Chondrocyte (in vitro differentiated cells): Measurements from ENCODE around the gene PRR12. TPM values are rescaled to one million over a fixed set of nuclear protein-coding genes. Genes with fewer than 3 reads are reported as not detected.
A peak's percentile ranks its signal among the peaks of the same experiment; 100 is the strongest.

ENCODE experiments used
- DNase-seq: peaks from one replicate; pipeline ENCODE4 v3.0.0; 2021; ENCODE audit warnings: mixed read lengths, low spot score
- H3K27ac Mint-ChIP-seq: one replicate; pipeline ENCODE4 v1.8.0; 2021; ENCODE audit warnings: mild to moderate bottlenecking, moderate library complexity, mixed read lengths; ENCODE audit not compliant: unreplicated experiment
- H3K27me3 Mint-ChIP-seq: 2 replicates; pipeline ENCODE4 v1.8.0; 2021; ENCODE audit warnings: low read depth, mixed read lengths
- H3K36me3 Mint-ChIP-seq: 2 replicates; pipeline ENCODE4 v1.8.0; 2021; ENCODE audit warnings: low read depth, mixed read lengths
- H3K4me1 Mint-ChIP-seq: 2 replicates; pipeline ENCODE4 v1.8.0; 2021; ENCODE audit warnings: low read depth, mild to moderate bottlenecking, mixed read lengths
- H3K4me3 Mint-ChIP-seq: one replicate; pipeline ENCODE4 v1.8.0; 2021; ENCODE audit warnings: mild to moderate bottlenecking, moderate library complexity, mixed read lengths; ENCODE audit not compliant: unreplicated experiment
- H3K9me3 Mint-ChIP-seq: 2 replicates; pipeline ENCODE4 v1.8.0; 2021; ENCODE audit warnings: low read depth, mixed read lengths
- total RNA-seq: library from RNA; stranded (reverse); gene quantifications from 3 replicates; pipeline ENCODE4 v1.2.1, GENCODE V29; 2021
- TF ChIP-seq, protein P1 (sequence below): fragments of 200-600 bp; sonication (generic); IDR thresholded peaks from 2 replicates; pipeline ENCODE4 v1.5.0; 2021; ENCODE audit warnings: antibody characterized with exemption, mild to moderate bottlenecking, moderate library complexity

Gene PRR12
- total RNA-seq, 1 donor from 2014 or later = 23.8 TPM

DNA sequence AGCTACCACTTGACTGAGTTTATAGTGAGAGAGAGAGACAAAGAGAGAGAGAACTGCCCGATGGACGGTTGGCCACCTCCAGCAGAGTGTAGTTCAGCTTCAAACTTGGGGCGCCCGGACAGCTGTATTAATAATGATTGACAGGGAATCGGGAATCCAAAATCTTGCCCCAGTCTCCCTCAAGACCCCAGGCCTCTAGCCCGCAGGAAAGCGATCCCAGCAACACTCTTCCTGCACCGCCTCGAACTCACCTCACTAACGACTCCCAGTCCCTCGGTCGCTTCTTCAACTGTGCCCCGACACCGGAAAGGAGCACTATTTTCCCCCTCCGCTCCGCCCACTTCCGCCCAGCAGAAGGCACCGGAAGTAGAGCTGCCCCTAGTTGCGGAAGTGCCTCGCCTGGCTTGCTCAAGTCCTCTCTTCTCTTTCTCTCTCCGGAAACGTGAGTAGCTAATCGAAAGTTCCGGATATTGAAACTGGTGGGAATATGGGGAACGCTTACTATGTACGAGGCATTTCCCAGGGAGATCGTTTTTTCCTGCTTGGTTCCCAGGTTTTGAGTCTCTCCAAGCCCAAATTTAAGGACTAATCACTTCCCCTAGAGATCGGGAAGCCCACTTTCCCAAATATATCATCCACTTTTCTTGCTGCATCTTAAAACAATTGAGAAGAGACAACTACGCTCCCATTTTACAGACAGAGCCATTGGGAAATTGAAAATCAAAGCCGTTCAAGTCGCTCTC is 10.5 kb upstream of the PRR12 start, which contains the start of gene NOSIP:
Gene NOSIP, minus strand, starts transcription at position 293 of the 743 bp plus-strand sequence. CDS start 19,865 bp downstream, outside the sequence.
- TF ChIP-seq, protein P1, sequence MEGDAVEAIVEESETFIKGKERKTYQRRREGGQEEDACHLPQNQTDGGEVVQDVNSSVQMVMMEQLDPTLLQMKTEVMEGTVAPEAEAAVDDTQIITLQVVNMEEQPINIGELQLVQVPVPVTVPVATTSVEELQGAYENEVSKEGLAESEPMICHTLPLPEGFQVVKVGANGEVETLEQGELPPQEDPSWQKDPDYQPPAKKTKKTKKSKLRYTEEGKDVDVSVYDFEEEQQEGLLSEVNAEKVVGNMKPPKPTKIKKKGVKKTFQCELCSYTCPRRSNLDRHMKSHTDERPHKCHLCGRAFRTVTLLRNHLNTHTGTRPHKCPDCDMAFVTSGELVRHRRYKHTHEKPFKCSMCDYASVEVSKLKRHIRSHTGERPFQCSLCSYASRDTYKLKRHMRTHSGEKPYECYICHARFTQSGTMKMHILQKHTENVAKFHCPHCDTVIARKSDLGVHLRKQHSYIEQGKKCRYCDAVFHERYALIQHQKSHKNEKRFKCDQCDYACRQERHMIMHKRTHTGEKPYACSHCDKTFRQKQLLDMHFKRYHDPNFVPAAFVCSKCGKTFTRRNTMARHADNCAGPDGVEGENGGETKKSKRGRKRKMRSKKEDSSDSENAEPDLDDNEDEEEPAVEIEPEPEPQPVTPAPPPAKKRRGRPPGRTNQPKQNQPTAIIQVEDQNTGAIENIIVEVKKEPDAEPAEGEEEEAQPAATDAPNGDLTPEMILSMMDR = no peak
- Mint-ChIP-seq H3K27ac (peak within 1 kb of the TSS; percentile 89), H3K4me1 (peaks cover 23% of the 10 kb centered on the region), H3K27me3 (no peaks in the 10 kb centered on the region), H3K36me3 (no peaks in the 10 kb centered on the region), H3K9me3 (no peaks in the 10 kb centered on the region), H3K4me3 (peak within 1 kb of the TSS; percentile 88)
- DNase-seq = peak; percentile 94

DNA sequence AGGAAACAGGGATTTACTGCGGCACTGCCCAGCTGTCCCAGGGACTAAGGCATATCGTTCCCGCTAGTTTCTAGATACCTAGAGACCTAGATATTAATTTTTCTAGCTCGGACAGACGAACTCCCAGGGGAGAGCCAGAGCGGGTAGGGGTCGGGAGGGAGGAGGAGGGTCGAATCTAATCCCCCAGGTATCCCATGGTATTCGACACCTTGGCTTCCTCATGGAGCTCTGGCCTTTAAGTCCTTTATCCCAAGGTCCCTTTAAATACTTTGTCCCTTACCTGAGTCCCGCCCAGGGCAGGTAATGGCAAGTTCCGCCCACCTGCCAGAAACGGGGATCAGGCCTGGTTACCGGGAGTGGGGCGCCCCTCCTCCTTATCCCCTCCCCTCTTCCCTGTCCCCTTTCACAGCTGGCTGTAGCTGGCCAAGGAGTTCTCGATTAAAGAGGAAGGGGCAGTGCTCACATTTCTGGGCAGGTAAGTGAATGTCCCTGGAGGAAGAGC is 9.9 kb upstream of the PRR12 start, which contains the start of gene PRRG2:
Gene PRRG2, plus strand, starts transcription at position 310 of the 502 bp plus-strand sequence. CDS start 1,904 bp downstream, outside the sequence.
- Mint-ChIP-seq H3K4me1 (peaks cover 23% of the 10 kb centered on the region), H3K27me3 (no peaks in the 10 kb centered on the region), H3K27ac (peak within 1 kb of the TSS; percentile 89), H3K9me3 (no peaks in the 10 kb centered on the region), H3K4me3 (peak within 1 kb of the TSS; percentile 88), H3K36me3 (no peaks in the 10 kb centered on the region)
- DNase-seq = no peak
- TF ChIP-seq, protein P1 = no peak

DNA sequence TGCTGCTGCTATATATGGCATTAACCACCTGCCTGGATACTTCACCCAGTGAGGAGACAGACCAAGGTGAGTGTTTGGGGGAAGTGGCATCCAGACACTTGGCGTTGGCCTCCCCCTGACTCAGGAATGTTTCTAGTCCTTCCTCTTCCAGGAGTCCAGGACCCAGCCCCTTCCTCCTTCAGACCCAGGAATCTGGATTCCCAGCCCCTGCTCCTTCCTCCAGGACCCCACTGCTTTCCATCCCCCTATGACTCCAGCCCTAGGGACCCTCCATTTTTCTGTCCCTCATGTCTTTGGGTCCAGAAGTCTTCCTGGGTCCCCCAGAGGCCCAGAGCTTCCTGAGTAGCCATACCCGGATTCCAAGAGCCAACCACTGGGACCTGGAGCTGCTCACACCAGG is 7.7 kb upstream of the PRR12 start:
- H3K27me3 Mint-ChIP-seq = no peaks in the 10 kb centered on the region
- H3K27ac Mint-ChIP-seq = no peak overlapping the region
- no peak for DNase-seq
- no peaks in the 10 kb centered on the region for H3K36me3 Mint-ChIP-seq
- H3K9me3 Mint-ChIP-seq = no peaks in the 10 kb centered on the region
- H3K4me1 Mint-ChIP-seq = peaks cover 19% of the 10 kb centered on the region
- TF ChIP-seq, protein P1 = no peak
- no peak overlapping the region for H3K4me3 Mint-ChIP-seq

DNA sequence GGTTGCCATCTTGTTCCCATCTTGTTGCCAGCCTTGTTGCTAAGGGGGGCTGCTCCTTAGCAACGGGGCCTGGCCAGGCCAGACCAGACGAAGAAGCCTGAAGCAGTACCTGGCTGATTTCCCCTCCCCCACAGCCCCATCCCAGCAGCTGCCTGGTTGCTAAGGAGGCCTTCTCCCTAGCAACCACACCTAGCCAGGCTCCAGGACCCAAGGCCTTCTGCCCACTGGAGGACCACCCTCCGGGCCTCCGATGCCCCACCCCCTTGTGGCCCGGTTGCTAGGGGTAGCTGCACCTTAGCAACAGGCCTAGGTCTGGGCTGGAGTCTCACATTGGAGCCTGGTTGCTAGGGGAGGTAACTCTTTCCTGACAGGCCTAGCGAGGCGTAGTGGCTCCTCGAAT is 6.0 kb upstream of the PRR12 start:
- H3K4me1 Mint-ChIP-seq = peaks cover 8% of the 10 kb centered on the region
- H3K27ac Mint-ChIP-seq = no peak overlapping the region
- TF ChIP-seq, protein P1 = no peak
- H3K9me3 Mint-ChIP-seq = no peaks in the 10 kb centered on the region
- H3K36me3 Mint-ChIP-seq = no peaks in the 10 kb centered on the region
- H3K27me3 Mint-ChIP-seq = no peaks in the 10 kb centered on the region
- DNase-seq = no peak
- H3K4me3 Mint-ChIP-seq = no peak overlapping the region

DNA sequence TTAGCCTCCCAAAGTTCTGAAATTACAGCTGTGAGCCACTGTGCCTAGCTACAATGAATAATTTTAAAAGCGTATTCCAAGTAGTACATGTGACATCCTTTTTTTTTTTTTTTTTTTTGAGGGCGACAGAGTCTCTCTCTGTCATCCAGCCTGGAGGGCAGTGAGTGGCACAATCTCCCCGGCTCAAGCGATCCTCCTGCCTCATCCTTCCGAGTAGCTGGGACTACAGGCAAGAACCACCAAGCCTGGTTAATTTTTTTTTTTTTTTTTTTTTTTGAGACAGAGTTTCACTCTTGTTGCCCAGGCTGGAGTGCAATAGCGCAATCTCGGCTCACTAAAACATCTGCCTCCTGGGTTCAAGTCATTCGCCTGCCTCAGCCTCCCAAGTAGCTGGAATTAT is 3.8 kb upstream of the PRR12 start:
- Mint-ChIP-seq H3K36me3 (no peaks in the 10 kb centered on the region), H3K27ac (no peak overlapping the region), H3K27me3 (no peaks in the 10 kb centered on the region), H3K4me3 (no peak overlapping the region), H3K4me1 (peaks cover 5% of the 10 kb centered on the region), H3K9me3 (no peaks in the 10 kb centered on the region)
- TF ChIP-seq, protein P1 = no peak
- DNase-seq = no peak
